HG03575 (cell line): ENCODE results near the gene KLRC3.
"Not testable (repeated sequence)": the region's sequence is repeated elsewhere in the genome, so short reads cannot be mapped to it uniquely, and the experiment has no call there.

Source experiments
- ATAC-seq: cut with Tn5 transposase; IDR thresholded peaks from one replicate; pipeline ENCODE4 v1.9.1; 2021; ENCODE audit not compliant: unreplicated experiment, insufficient number of reproducible peaks, low FRiP score; ENCODE audit errors: extremely low read depth

KLRC3 gene

DNA sequence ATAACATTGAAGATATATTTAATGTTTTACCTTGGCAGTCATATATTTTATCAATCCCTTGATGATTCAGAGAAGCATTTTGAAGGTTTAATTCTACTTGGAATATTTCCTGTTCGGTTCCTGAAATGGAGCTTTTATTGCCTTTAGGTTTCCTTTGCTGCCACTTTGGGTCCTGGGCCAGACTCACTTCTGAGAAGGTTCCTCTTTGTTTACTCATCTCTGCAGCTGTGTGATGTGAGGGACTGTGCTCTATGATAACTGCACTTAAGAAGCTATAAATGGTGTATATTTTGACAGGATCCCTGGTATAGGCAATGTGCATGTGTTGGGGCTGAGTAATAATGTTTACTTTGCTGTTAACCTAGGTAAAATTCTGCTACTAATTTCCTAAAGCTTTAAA lies at the start of gene KLRC3:
Gene KLRC3, minus strand, starts transcription at position 262 of the 400 bp plus-strand sequence. Its CDS starts 45 bp downstream, at position 217.
- ATAC-seq, result not testable (repeated sequence)

DNA sequence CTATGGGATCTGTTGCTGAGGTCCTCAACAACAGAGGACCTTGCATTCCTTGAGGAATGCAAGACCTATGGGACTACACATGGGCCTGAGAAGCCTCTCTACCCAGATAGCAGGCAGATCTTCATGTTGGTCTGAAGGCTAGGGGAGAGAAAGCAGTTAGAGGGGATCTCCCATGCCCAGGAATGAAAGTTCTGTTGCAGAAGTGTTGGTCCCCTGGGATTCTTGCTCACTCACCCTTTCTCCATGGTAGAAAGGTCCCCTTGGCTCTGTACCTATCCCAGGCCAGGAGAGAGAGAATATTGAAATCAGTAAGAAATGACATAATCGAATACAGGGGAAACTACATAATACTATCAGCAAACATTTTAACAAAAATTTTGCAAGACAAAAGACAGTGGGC lies 49.3 kb upstream of the KLRC3 start:
- no peak for ATAC-seq

GRCh38 chr12:10466311-10466710 lies 45.9 kb upstream of the KLRC3 start:
- no peak for ATAC-seq

DNA sequence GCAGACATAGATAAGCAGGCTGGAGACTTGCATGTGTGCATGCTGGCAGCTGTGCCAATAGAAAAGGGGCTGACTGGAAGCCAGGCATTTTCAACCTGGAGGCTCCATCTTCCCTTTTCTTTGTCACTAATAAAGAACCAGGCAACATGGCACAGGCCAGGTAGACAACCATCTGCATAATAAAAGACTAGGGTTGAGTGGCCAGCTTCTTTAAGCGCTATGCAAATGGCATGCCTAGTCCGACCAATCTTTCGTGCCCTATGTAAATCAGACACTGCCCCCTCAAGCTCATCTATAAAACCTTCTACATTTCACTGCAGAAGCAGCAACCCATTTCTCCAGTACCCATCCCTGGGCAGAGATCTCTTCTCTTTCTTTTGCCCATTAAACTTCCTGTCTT lies 37.4 kb upstream of the KLRC3 start:
- no peak for ATAC-seq

GRCh38 chr12:10456856-10457255 lies 36.5 kb upstream of the KLRC3 start:
- ATAC-seq, result no peak

DNA sequence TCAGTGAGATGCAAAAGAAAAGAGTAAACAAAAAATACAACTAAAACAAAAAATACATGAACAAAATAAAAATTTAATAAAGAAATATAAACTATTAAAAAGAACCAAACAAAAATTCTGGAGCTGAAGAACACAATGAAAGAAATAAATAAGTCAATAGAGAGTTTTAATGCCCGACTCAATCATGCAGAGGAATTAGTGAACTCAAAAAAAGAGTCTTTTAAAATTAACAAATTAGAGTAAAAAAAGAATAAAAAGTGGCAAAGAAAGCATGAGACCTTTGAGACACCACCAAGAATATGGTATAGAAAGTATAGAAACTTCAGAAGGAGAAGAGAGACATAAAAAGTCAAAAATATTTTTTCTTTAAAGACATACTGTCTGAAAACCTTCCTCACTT lies 35.4 kb upstream of the KLRC3 start:
- no peak for ATAC-seq

DNA sequence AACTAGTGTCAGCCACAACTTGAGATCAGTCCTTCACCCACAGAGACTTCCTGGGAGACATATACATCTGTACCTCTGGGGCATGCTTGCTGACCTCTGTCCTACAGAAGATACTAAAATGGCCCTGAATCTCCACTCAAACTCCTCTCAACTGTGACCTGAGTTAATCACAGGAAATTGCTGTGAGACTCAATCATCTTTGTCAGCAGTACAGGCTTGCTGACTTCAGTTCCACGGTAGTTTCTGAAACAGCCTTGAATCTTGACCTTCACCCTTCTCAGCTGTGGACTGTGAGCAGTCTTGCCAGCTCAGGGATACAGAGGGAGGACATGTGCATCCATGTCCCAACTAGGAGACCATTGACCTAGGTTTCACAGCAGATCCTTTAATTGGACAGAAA lies 34.1 kb upstream of the KLRC3 start:
- ATAC-seq, result no peak

DNA sequence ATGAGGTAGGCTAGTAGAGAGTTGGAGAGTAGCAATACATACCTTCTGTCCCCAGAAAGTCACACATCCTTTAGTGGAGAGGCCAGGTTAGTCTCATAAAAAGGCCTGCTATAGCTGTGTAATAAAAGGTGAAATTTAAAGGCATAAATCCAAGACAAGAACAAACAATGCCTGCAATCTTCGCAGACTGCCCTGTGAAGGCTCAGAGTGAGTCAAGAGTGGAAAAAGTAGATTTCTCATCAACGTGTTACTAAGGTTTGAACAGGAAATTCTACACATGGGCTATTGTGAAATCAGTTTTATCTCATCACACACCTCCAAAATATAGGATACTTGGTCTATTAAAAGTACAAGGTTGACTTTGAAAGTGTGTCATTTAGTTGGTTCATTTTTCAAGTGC lies 32.8 kb upstream of the KLRC3 start, which contains the start of gene KLRC1:
Gene KLRC1, minus strand, starts transcription at position 222 of the 400 bp plus-strand sequence. CDS start 2,221 bp downstream, outside the sequence.
- ATAC-seq, result no peak

DNA sequence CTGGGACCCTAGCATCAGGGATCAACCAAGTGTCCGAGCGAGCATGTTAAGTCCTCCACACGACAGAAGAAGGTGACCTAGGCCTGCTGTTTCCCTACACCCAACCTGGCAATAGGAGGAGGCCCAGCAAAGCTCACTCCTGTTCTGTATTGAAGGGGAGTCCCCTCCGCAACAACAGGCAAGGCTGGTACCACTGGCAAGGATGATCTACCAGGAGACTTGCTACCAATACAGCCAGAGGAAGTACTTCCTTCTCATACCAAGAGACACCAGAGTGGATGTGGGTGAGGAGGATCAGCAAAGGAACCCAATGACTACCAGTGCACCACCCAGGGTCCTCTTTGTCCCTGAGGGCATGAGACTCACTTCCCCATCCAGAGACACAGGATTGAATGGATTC lies 27.8 kb upstream of the KLRC3 start:
- ATAC-seq, result no peak

DNA sequence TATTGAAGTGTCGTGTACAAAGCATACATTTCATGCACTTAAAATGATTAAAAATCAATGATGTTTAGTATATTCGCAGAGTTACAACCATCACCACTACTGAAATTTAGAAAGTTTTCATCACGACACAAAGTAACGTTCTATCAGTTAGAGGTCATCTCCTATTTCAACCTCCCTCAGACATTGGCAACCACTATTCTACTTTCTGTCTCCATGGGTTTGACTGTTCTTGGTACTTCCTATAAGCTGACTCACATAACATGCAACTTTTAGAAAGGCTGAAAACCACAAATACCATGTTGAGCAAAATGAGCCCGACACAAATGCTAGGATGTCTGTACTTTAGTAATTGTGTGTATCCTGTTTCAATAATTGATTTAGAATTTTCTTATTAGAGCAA lies 25.7 kb upstream of the KLRC3 start:
- ATAC-seq, result not testable (repeated sequence)

GRCh38 chr12:10441144-10441543 lies 20.7 kb upstream of the KLRC3 start:
- not testable (repeated sequence) for ATAC-seq

DNA sequence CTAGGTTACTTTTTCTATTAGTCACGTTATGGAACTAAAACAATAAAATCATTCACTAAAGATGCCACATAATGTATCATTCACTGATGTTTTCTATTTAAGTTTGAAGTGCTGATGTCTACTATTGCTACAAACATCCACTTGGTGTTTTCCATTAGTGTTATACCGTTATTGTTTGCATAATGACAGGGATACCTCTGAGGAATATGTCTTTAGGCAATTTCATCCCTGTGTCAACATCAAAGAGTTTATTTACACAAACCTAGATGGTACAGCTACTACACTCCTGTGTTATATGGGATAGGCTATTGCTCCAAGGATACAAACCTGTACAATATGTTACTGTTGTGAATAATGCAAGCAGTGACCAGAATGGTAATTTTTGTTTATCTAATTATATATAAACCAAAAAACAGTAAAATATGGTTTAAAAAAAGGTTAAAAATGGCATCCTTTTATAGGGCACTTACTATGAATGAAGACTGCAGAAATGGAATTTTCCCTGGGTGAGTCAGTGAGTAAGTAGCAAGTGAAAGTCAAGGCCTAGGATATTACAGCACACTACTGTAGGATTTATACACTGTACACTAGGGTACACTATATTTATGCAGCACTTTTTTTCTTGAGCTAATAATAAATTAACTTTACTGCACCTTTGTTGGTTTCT lies 19.3 kb upstream of the KLRC3 start:
- not testable (repeated sequence) for ATAC-seq

- not testable (repeated sequence) for ATAC-seq
Measured at GRCh38 chr12:10437601-10438000, 17.2 kb upstream of the KLRC3 start.

GRCh38 chr12:10435816-10436215 lies 15.4 kb upstream of the KLRC3 start, which contains the start of gene KLRC2:
KLRC2 (minus strand) TSS chr12:10436010; CDS start chr12:10435986, 24 bp downstream.
- ATAC-seq, result not testable (repeated sequence)

DNA sequence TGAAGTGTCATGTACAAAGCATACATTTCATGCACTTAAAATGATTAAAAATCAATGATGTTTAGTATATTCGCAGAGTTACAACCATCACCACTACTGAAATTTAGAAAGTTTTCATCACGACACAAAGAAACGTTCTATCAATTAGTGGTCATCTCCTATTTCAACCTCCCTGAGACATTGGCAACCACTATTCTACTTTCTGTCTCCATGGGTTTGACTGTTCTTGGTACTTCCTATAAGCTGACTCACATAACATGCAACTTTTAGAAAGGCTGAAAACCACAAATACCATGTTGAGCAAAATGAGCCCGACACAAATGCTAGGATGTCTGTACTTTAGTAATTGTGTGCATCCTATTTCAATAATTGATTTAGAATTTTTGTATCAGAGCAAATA lies 10.2 kb upstream of the KLRC3 start:
- ATAC-seq, result not testable (repeated sequence)

GRCh38 chr12:10425938-10426337 lies 5.5 kb upstream of the KLRC3 start:
- ATAC-seq, result not testable (repeated sequence)

GRCh38 chr12:10424260-10424899 lies 4.0 kb upstream of the KLRC3 start:
- not testable (repeated sequence) for ATAC-seq

- ATAC-seq, result not testable (repeated sequence)
Measured at GRCh38 chr12:10422159-10422558, 1.8 kb upstream of the KLRC3 start.

DNA sequence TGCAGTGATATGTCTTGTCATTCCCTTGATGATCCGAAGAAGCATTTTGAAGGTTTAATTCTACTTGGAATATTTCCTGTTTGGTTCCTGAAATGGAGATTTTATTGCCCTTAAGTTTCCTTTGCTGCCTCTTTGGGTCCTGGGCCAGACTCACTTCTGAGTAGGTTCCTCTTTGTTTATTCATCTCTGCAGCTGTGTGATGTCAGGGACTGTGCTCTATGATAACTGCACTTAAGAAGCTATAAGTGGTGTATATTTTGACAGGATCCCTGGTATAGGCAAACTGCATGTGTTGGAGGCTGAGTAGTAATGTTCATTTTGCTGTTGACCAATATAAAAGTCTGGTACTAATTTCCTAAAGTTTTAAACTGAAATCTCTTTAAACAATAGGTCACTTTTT lies 11.0 kb downstream of the KLRC3 start, which contains the start of gene KLRC4:
Gene KLRC4, minus strand, starts transcription at position 366 of the 400 bp plus-strand sequence. Its CDS starts 182 bp downstream, at position 184.
- ATAC-seq, result no peak

- no peak for ATAC-seq
Measured at GRCh38 chr12:10408842-10409241, 11.6 kb downstream of the KLRC3 start.
